Spleen (tissue), 11 donors: Measurements from ENCODE around the gene TTLL5. TPM values are rescaled to one million over a fixed set of nuclear protein-coding genes. Genes with fewer than 3 reads are reported as not detected.

Experiments used
- DNase-seq: peaks from one replicate; pipeline ENCODE4 v3.0.0-alpha.2; 2020
- H3K27ac ChIP-seq, 8 donors: fragments of 200-600 bp; sonication (generic) in 7 of 8; 1 replicate in 4 of 8; 2 replicates in 4 of 8; pipeline versions ENCODE4 v1.5.0 to v1.8.0; 2016 to 2021; ENCODE audit warnings: inconsistent platforms in 4 of 8, mild to moderate bottlenecking in 4 of 8, moderate library complexity in 1 of 8
- H3K27me3 ChIP-seq, 7 donors: fragments of 200-600 bp; sonication (generic) in 6 of 7; replicated peaks in 1 of 7; 1 replicate in 4 of 7; 2 replicates in 3 of 7; pipeline versions ENCODE4 v1.5.0 to v1.8.0; 2016 to 2021; ENCODE audit warnings: inconsistent platforms in 3 of 7, mild to moderate bottlenecking in 1 of 7
- H3K36me3 ChIP-seq, 6 donors: fragments of 200-600 bp; sonication (generic) in 5 of 6; 1 replicate in 4 of 6; 2 replicates in 2 of 6; pipeline versions ENCODE4 v1.5.0 to v1.8.0; 2016 to 2021; ENCODE audit warnings: inconsistent platforms in 2 of 6
- H3K4me1 ChIP-seq, 6 donors: fragments of 200-600 bp; sonication (generic) in 5 of 6; 1 replicate in 3 of 6; 2 replicates in 3 of 6; pipeline versions ENCODE4 v1.5.0 to v1.8.0; 2016 to 2021; ENCODE audit warnings: inconsistent platforms in 3 of 6
- H3K4me3 ChIP-seq, 8 donors: fragments of 200-600 bp; sonication (generic) in 7 of 8; 1 replicate in 4 of 8; 2 replicates in 4 of 8; pipeline versions ENCODE4 v1.5.0 to v1.8.0; 2016 to 2021; ENCODE audit warnings: inconsistent platforms in 4 of 8, mild to moderate bottlenecking in 4 of 8, moderate library complexity in 2 of 8
- H3K9me3 ChIP-seq, 8 donors: fragments of 200-600 bp; sonication (generic) in 7 of 8; 1 replicate in 4 of 8; 2 replicates in 4 of 8; pipeline versions ENCODE4 v1.5.0 to v1.8.0; 2016 to 2021; ENCODE audit warnings: inconsistent platforms in 4 of 8
- POLR2A ChIP-seq, 3 donors: fragments of 450-650 bp; IDR thresholded peaks; one replicate each; pipeline ENCODE4 v1.5.1; 2017; ENCODE audit warnings: antibody characterized with exemption in 3 of 3, mild to moderate bottlenecking in 1 of 3
- POLR2AphosphoS5 ChIP-seq, 3 donors: sonication (generic); formaldehyde crosslinking; IDR thresholded peaks; one replicate each; pipeline ENCODE4 v1.5.1; 2017; ENCODE audit warnings: antibody characterized with exemption in 3 of 3
- WGBS, 5 donors: extraction: QIAGEN DNeasy Blood & Tissue Kit in 3 of 5; methylation state at CpG; one replicate each; pipeline versions ENCODE4 v1.1.5 to v1.1.7; 2013 to 2018; 5-methylcytosine and 5-hydroxymethylcytosine counted together
- intact Hi-C: fragments of 100-400 bp; cut with DNase I; formaldehyde crosslinking; loops from one replicate; pipeline ENCODE4 v1.15.0; 2023; ENCODE audit warnings: low total_unique reads
- polyA plus RNA-seq, 3 donors: library from polyadenylated mRNA; stranded (reverse); fragments of 200-250 nt; gene quantifications; one replicate each; pipeline ENCODE4 v1.2.1, GENCODE V29; 2013
- total RNA-seq, 7 donors: library from RNA; depleted of rRNA in 3 of 7; stranded (reverse); fragments of >200 nt in 3 of 7; fragmentation: NEBNext Ultra II Directional in 4 of 7; extraction: Animal tissue kit (Norgen Biotek cat#: 25700) in 4 of 7; gene quantifications; one replicate each; pipeline versions ENCODE4 v1.1.0 to v1.2.1, GENCODE V29; 2016 to 2021
- TF ChIP-seq, protein P1 (sequence below), 11 experiments: fragments of 200-600 bp in 7 of 11; fragments of 450-650 bp in 4 of 11; sonication (generic) in 4 of 11; IDR thresholded peaks in 8 of 11; conservative IDR thresholded peaks in 3 of 11; 1 replicate in 7 of 11; 2 replicates in 4 of 11; pipeline versions ENCODE4 v1.4.0 to v1.8.0; 2016 to 2021; ENCODE audit warnings: antibody characterized with exemption in 11 of 11, inconsistent platforms in 4 of 11, mild to moderate bottlenecking in 1 of 11
- donor health status: healthy with polysubstance abuse.
- donor health status: DM: no; HTN: no; CAD: no; lungs with moderate emphysema.
- donor health status: DM: no; HTN: no; CAD: no.
- donor health status: Bipolar disorder and iron deficiency.
- donor health status: healthy.
- donor health status: DM: no; HTN: no; CAD: no.
- donor health status: DM: yes; HTN: yes; CAD: no.

TTLL5 gene
- total and polyA plus RNA-seq, 10 donors, result 4.5 to 44.1 (median 31.6) TPM

DNA sequence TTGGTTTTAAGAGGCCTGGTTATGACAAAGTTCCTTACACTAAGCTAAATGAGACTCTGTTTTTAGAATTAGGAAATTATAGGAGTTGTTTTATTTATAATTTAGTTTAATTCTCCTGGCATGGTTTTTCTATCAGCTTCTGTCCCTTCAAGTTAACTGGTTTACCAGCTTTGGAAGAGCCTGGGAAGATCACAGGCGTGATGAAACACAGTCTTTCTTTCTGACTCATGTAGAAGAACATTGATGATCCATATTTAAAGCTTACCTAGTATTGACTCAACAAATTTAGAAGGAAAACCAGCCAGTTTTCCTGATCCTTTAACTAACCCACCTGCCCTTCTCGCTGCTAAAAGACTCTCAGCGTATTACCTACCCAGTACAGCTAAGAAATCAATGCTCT is 165.6 kb downstream of the TTLL5 start:
- Histone ChIP-seq H3K36me3 (peaks cover 0 to 36% (median 0%) of the 10 kb centered on the region in 6 donors), H3K9me3 (no peaks in the 10 kb centered on the region), H3K4me3 (no peak overlapping the region), H3K4me1 (no peaks in the 10 kb centered on the region), H3K27ac (no peak overlapping the region), H3K27me3 (no peaks in the 10 kb centered on the region)
- TF ChIP-seq POLR2A (IDR thresholded peaks at IDR 0.05) (no peak), POLR2AphosphoS5 (IDR thresholded peaks at IDR 0.05) (no peak)
- TF ChIP-seq, protein P1, sequence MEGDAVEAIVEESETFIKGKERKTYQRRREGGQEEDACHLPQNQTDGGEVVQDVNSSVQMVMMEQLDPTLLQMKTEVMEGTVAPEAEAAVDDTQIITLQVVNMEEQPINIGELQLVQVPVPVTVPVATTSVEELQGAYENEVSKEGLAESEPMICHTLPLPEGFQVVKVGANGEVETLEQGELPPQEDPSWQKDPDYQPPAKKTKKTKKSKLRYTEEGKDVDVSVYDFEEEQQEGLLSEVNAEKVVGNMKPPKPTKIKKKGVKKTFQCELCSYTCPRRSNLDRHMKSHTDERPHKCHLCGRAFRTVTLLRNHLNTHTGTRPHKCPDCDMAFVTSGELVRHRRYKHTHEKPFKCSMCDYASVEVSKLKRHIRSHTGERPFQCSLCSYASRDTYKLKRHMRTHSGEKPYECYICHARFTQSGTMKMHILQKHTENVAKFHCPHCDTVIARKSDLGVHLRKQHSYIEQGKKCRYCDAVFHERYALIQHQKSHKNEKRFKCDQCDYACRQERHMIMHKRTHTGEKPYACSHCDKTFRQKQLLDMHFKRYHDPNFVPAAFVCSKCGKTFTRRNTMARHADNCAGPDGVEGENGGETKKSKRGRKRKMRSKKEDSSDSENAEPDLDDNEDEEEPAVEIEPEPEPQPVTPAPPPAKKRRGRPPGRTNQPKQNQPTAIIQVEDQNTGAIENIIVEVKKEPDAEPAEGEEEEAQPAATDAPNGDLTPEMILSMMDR (IDR thresholded peaks at IDR 0.05 in 8 of 11, conservative IDR thresholded peaks at IDR 0.05 in 3 of 11), result no peak
- WGBS, 5 donors, result 94 to 100% (median 95%) methylated on average over 3 of the region's 3 CpGs
- no peak for DNase-seq
- intact Hi-C loops, result no loop called here

DNA sequence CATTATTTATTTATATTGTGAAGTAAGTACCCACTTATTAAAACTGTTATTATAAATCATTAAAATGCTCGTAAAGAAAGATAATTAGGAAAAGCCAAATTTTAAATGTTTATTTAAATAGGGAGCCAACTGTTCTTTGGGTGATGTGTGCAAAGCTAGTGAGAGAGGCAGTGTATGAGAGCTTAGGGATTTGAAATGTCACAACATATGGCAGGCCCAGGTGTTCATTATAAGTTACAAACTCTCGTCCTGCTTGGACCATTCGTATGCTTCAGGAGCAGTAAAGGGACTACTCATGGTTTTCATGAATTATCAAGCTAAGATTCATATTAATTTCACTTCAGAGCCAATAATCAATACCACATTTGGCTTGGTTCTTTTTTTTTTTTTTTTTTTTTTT is 166.3 kb downstream of the TTLL5 start:
- H3K4me3 ChIP-seq, result no peak overlapping the region
- TF ChIP-seq POLR2A (IDR thresholded peaks at IDR 0.05) (no peak), POLR2AphosphoS5 (IDR thresholded peaks at IDR 0.05) (no peak)
- TF ChIP-seq, protein P1 (IDR thresholded peaks at IDR 0.05 in 8 of 11, conservative IDR thresholded peaks at IDR 0.05 in 3 of 11), result no peak
- intact Hi-C loops, result no loop called here
- no peaks in the 10 kb centered on the region for H3K27me3 ChIP-seq
- no peaks in the 10 kb centered on the region for H3K4me1 ChIP-seq
- H3K27ac ChIP-seq, result no peak overlapping the region
- WGBS, 5 donors, result 96 to 100% (median 97%) methylated on average over 3 of the region's 3 CpGs
- no peak for DNase-seq
- H3K9me3 ChIP-seq, result no peaks in the 10 kb centered on the region
- H3K36me3 ChIP-seq, result peaks cover 0 to 30% (median 0%) of the 10 kb centered on the region in 6 donors

DNA sequence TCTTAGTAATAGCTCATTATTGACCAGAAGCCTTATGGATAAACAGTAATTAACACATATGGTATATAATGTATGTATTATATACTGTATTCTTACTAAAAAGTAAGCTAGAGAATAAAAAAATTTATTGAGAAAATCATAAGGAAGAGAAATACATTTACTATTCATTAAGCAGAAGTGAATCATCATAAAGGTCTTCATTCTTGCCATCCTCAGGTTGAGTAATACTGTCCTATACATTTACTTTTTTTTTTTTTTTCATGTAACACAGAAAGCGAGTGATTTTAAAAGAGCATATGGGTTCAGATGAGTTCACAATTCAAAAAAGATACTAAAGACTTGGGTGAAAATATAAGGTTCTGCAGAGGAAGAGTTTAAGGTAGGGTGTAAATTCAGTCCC is 168.3 kb downstream of the TTLL5 start:
- no peak overlapping the region for H3K4me3 ChIP-seq
- TF ChIP-seq, protein P1 (IDR thresholded peaks at IDR 0.05 in 8 of 11, conservative IDR thresholded peaks at IDR 0.05 in 3 of 11), result no peak
- TF ChIP-seq POLR2AphosphoS5 (IDR thresholded peaks at IDR 0.05), result no peak
- no peaks in the 10 kb centered on the region for H3K27me3 ChIP-seq
- 91 to 100% (median 97%) methylated on average over 1 of the region's 1 CpG for WGBS, 5 donors
- H3K27ac ChIP-seq, result no peak overlapping the region
- intact Hi-C loops, result no loop called here
- no peak for DNase-seq
- no peaks in the 10 kb centered on the region for H3K9me3 ChIP-seq
- peaks cover 0 to 26% (median 0%) of the 10 kb centered on the region in 6 donors for H3K36me3 ChIP-seq
- H3K4me1 ChIP-seq, result no peaks in the 10 kb centered on the region

DNA sequence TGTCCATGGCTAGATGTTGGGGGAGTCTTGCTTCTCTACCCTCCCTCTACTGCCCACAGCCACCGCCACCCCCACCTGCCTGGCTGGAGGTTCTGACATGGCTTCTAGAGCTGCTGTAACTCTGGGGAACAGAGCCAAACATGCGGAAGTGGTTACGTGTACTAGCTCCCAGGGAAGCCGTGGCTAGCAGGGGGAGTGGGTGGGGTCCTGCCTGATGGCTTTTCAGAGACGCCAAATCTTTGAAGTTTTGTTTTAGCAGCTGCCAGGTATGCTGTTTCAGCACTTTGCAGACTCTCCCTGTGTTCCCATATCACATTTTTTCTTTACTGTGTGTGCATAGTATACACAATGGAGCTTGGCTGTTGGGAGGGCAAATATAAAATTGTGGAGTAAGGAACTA is 170.4 kb downstream of the TTLL5 start:
- Histone ChIP-seq H3K36me3 (peaks cover 0 to 28% (median 0%) of the 10 kb centered on the region in 6 donors), H3K27ac (no peak overlapping the region), H3K9me3 (no peaks in the 10 kb centered on the region), H3K27me3 (no peaks in the 10 kb centered on the region), H3K4me3 (no peak overlapping the region), H3K4me1 (no peaks in the 10 kb centered on the region)
- 49 to 83% (median 68%) methylated on average over 5 of the region's 5 CpGs for WGBS, 5 donors
- no peak for DNase-seq
- TF ChIP-seq POLR2A (IDR thresholded peaks at IDR 0.05), result no peak
- TF ChIP-seq POLR2AphosphoS5 (IDR thresholded peaks at IDR 0.05), result no peak
- TF ChIP-seq, protein P1 (IDR thresholded peaks at IDR 0.05 in 8 of 11, conservative IDR thresholded peaks at IDR 0.05 in 3 of 11), result no peak
- intact Hi-C loops, result no loop called here
